Mononuclear cell (primary cell): ENCODE results near the gene PACSIN2. TPM values are rescaled to one million over a fixed set of nuclear protein-coding genes. Genes with fewer than 3 reads are reported as not detected.
"Not testable (repeated sequence)": the region's sequence is repeated elsewhere in the genome, so short reads cannot be mapped to it uniquely, and the experiment has no call there.

ENCODE experiments used
- H3K27me3 ChIP-seq: 2 replicates; pipeline ENCODE4 v1.6.0; 2011; ENCODE audit warnings: low read length, control low read depth; ENCODE audit not compliant: insufficient read depth
- H3K4me1 ChIP-seq: 2 replicates; pipeline ENCODE4 v1.5.1; 2011; ENCODE audit warnings: mild to moderate bottlenecking, low read length, control low read depth; ENCODE audit not compliant: insufficient read depth
- H3K4me3 ChIP-seq: 2 replicates; pipeline ENCODE4 v1.5.1; 2011; ENCODE audit warnings: mild to moderate bottlenecking, low read length, moderate library complexity
- H3K9me3 ChIP-seq: 2 replicates; pipeline ENCODE4 v1.5.1; 2011; ENCODE audit warnings: low read depth, mild to moderate bottlenecking, control low read depth, low read length
- total RNA-seq: library from RNA; depleted of rRNA; stranded (reverse); fragments of >200 nt; gene quantifications from one replicate; pipeline ENCODE4 v1.2.3, GENCODE V29; 2012

PACSIN2 gene
- total RNA-seq, 1 donor, result 45.4 TPM

DNA sequence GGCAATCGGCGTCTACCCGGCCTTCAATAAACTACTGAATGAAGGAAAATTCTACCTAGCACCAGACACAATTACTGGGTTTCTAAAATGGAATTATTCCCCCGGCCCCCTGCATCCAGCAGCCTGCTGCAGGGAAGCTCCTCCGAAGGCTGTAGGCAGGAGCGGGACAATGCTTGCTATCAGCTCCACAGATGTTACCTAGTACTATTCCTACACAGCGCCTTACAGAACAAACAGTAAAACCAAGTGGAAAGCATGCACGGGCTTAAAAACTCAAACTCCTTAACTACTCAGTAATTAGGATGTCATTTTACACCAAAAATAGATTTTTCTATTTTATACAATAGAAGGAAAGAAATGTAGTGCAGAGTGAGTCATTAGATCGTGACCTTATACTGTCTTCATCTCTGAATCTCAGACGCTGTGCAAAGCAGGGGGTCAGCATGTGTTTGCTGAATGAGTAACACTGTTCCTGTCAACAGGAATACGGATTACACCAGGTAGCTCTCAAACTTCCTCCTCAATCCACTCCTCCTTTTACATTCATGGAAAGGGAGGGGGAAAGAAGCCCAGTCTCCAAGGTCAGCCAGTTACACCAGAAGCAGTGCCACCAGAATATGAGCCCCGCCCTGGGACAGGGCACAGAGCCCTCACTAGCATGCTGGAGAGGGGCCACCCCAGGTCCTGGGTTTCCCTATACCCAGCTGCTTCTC is 74.9 kb downstream of the PACSIN2 start:
- Histone ChIP-seq H3K4me3 (no peak overlapping the region), H3K4me1 (peaks cover 52% of the 10 kb centered on the region), H3K27me3 (no peaks in the 10 kb centered on the region), H3K9me3 (no peaks in the 10 kb centered on the region)

DNA sequence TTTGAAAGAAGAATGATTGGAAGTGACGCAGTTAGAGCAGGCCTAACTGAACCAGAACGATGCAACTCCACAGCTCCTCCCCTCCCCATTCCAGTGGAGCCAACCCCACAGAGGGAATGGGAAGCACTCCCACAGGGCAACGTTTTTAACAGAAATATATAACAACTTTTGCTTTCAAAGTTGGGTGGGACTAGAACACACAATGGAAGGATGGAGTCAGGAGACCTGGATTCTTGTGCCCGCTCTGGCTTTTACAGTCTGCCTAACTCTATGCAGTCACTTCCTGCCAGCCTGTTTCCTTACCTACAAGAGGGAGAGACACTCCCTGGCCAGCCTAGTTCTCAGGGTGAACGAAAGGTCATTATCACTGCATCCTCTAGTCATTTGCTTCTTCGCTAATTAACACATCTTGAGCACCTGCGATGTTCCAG is 75.5 kb downstream of the PACSIN2 start:
- no peak overlapping the region for H3K4me3 ChIP-seq
- no peaks in the 10 kb centered on the region for H3K27me3 ChIP-seq
- H3K9me3 ChIP-seq, result no peaks in the 10 kb centered on the region
- peaks cover 58% of the 10 kb centered on the region for H3K4me1 ChIP-seq

DNA sequence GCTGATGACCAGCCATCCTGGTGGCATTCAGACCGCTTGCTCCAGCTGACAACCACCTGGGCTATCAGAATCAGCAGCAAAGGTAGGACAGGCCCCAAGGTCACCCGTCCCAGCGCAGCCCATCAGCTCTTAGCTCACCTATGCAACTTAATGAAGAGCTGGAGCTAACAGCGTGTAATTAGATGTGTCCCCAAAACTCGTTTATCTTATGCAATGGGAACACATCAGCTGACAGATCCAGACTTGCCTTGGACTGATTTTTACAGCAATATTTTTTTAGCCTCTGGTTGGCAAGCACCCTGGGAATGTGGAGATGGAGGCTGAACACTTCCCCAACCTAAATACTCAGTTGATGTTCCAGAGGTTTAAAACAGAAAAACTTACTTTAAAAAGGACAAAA is 76.0 kb downstream of the PACSIN2 start:
- Histone ChIP-seq H3K4me3 (no peak overlapping the region), H3K4me1 (peaks cover 63% of the 10 kb centered on the region), H3K27me3 (no peaks in the 10 kb centered on the region), H3K9me3 (no peaks in the 10 kb centered on the region)

DNA sequence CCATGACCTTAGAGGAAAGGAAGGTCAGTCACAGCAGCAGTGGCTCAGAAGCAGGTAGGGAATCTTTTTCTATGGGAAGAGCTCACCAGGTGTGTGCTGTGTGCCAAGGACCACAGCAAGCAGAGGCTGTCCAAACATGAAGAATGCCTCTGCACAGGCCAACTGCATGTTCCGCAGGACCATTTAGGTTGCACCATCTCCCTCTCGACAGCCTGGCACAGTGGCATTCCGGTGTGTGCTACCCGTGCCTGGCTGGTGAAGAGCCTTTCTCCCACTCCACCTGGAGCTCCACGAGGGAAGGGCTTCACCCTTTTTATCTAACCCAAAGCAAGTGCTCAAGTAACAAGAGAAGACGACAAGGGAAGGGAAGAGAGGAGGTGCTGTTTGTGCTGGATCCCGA is 76.5 kb downstream of the PACSIN2 start:
- H3K27me3 ChIP-seq, result no peaks in the 10 kb centered on the region
- H3K4me3 ChIP-seq, result no peak overlapping the region
- H3K9me3 ChIP-seq, result no peaks in the 10 kb centered on the region
- peaks cover 68% of the 10 kb centered on the region for H3K4me1 ChIP-seq

DNA sequence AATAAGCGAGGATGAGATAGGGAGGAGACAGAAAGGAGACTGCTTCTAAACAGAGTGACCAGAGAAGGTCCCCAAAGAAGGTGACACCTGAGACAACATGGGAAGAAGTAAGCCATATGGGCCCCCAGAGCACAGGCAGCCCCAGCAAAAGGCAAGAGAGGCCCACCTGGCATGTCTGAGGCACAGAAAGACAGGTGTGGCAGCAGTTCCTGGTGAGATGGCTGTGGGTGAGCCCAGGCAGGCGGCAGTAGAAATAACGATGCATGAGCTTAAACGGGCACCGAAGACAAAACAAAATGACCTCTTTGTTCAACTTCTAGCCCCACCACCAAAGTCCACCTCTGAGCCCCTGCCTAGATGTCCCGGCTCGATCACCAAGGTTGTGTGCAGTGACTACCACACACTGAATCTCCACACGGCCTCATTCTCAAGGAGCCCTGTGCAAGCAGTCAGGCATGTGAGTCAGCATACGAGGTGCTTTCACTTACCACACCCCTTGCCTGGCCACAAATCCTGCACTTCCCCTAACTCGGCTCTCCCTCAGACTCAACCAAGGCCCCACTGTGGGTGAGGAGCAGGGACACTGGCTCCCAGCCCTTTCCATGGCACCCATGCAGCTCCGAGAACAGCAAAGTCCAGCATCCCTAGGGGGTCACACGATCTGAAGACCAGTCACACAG is 77.6 kb downstream of the PACSIN2 start:
- Histone ChIP-seq H3K9me3 (no peaks in the 10 kb centered on the region), H3K4me3 (no peak overlapping the region), H3K27me3 (no peaks in the 10 kb centered on the region), H3K4me1 (peaks cover 80% of the 10 kb centered on the region)

DNA sequence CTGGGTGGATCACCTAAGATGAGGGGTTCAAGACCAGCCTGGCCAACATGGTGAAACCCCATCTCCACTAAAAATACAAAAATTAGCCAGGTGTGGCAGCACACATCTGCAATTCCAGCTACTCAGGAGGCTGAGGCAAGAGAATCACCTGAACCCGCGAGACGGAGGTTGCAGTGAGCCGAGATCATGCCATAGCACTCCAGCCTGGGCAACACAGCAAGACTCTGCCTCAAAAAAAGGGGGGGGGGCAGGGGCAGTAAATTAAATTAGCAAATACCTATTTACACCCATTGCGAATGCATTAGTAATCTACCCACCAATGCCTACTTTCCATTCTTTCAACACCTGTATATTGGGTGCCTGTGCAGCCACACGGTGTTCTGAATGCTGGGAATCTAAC is 78.3 kb downstream of the PACSIN2 start:
- not testable (repeated sequence) for H3K27me3 ChIP-seq, H3K9me3 ChIP-seq, H3K4me3 ChIP-seq
- H3K4me1 ChIP-seq, result peaks cover 86% of the 10 kb centered on the region

DNA sequence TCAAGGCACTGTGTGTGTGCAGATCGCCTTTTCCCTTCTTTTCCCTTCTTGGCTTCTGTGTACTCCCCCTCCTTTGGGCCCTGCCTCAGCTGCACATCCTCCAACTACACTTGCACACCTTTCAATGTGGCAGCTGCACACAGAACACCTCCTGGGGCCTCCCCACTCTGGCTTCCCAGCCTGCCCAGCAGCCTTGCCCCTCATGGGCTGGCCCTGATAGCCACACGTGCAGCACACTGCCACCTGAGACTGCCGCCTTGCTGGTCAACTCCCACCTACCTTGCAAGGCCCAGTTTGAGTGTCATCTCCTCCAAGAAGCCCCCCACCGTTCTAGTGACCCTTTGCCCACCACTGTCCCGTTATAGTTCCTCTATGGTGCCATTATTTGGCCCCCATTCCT is 80.6 kb downstream of the PACSIN2 start:
- H3K4me3 ChIP-seq, result no peak overlapping the region
- H3K9me3 ChIP-seq, result no peaks in the 10 kb centered on the region
- no peaks in the 10 kb centered on the region for H3K27me3 ChIP-seq
- peaks cover 96% of the 10 kb centered on the region for H3K4me1 ChIP-seq

DNA sequence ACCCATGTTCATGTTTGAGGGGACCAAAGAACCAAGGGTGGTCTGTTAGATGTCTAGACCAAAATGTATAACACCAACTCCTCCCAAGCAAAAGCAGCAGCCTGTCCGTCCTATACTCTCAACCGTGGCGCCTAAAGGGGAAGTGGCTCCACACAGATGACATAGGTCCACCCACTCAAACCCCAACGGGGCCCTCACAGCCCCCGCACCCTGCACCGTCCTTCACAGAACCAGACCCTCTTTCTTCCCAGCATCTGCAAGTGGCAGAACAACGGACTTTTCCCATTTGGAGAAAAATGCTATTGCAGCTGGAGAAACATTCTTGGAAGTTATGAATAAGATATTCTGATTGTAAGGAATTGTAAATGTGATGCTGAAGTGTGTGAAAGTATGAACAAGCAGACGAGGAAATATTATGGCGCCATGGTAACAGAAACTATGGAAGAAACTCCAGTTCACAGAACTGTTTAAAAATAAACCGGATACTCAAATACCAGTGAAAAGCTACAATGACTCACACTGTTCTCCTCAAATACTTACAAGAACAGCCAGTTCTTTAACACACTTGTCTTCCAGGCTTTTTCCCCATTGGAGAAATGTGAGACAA is 81.4 kb downstream of the PACSIN2 start:
- Histone ChIP-seq H3K27me3 (no peaks in the 10 kb centered on the region), H3K4me3 (no peak overlapping the region), H3K4me1 (peaks cover 98% of the 10 kb centered on the region), H3K9me3 (no peaks in the 10 kb centered on the region)

DNA sequence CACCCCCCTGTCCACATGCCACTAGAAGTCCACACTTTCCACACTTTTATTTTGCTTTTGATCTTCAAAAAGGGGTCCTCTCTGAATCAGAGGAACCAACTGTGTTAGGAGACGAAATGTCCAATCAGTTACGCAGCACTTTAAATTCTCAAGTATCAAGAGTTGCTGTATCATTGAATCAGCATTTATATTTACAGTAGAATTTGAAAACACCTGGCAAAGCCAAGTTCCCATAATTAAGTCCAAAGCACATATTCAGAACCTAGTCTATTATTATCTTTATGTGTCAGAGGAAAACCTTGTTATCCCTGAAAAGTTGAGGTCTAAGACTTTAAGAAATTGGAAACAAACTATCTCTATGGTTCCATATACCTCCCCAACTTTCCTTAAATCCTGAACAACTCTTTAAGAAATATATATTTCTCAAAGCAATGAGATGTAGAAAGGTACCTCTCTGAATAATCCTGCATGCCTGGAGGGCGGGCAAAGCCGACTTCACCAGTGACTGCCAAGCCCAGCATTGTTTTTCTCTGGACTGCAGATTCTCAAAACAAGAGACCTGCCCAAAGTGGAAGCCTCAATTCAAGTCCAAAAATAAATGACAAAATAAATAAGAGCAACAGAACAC is 82.0 kb downstream of the PACSIN2 start:
- Histone ChIP-seq H3K4me1 (peaks cover 95% of the 10 kb centered on the region), H3K9me3 (no peaks in the 10 kb centered on the region), H3K27me3 (no peaks in the 10 kb centered on the region), H3K4me3 (no peak overlapping the region)

DNA sequence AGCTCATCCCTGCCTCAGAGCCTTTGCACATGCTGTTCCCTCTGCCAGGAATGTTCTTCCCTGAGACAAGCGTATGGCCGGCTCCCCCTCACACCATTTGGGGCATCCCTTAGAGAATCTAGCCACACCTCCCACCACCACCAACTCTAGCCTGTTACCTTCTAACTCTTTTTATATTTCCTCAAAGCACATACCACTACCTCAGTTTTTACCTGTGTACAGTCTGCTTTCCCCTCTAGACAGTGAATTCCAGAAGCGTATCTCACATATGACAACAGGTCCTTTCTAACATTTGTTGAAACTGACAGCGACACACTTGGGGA is 82.8 kb downstream of the PACSIN2 start:
- peaks cover 87% of the 10 kb centered on the region for H3K4me1 ChIP-seq

DNA sequence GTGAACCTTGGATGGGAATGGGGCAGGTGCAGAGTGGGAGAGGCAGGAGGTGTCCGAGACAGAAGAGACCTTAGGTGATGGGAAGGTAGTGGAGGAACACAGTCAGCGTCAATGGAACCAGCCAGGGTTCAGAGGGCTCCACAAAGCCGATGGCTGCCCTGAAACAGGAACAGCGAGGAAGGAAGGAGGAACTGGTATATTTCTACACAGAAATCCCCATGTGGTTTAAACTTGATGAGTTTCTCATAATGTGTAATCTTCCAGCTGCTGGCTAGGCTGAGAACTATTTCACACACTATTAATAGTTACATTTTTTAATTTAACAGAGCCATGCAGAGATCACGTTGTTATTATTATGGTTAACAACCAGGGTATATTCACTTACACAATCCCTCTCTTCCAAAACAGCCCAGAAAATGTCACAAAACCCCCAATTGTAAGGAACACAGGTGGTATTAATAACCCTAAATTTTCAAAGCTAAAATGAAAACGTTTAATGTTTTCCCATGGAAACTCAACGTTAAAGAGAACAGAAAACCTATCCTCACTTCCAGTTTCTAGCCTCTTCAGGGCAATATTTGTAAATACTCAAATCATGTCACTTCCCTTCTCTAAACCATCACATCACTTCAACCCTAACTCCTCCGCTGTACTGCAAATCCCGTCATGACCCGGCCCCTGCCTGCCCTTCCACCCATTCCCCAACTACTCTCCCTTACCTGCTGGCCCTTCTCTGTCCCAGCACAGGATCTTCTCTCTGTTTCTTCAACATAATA is 83.3 kb downstream of the PACSIN2 start:
- Histone ChIP-seq H3K9me3 (no peaks in the 10 kb centered on the region), H3K4me3 (no peak overlapping the region), H3K27me3 (no peaks in the 10 kb centered on the region), H3K4me1 (peaks cover 82% of the 10 kb centered on the region)

More for the DNA sequence above, 82.8 kb downstream of the PACSIN2 start:
- Histone ChIP-seq H3K4me3 (no peak overlapping the region), H3K27me3 (no peaks in the 10 kb centered on the region), H3K9me3 (no peaks in the 10 kb centered on the region)

DNA sequence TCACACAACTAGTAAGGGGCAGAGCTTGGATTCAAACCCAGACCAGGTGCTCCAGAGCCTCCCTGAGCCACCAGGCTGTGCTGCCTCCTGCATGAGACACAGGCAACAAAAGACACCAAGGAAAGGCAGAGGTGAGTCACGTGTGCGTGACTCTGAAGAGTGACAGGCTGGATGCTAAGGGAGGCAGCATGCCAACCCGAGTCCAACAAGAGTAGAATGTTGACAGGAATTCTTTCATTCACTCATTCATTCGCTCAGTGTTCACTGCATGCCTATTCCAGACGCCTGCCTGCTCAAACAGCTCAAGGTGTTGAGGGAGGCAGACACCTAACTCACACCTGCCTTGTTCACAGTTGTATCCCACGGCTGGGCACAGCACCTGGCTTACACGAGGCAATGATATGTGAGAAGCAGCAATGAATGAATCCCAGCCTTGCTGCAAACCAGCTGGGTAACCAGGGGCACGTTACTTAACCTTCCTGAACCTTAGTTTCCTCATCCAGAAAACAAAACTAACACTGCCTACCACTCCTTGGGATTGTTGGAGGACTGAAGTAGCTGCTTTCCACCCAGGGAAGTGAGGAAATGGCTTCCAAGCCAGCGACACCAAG is 84.0 kb downstream of the PACSIN2 start:
- no peaks in the 10 kb centered on the region for H3K9me3 ChIP-seq
- H3K4me1 ChIP-seq, result peaks cover 82% of the 10 kb centered on the region
- no peak overlapping the region for H3K4me3 ChIP-seq
- H3K27me3 ChIP-seq, result no peaks in the 10 kb centered on the region

DNA sequence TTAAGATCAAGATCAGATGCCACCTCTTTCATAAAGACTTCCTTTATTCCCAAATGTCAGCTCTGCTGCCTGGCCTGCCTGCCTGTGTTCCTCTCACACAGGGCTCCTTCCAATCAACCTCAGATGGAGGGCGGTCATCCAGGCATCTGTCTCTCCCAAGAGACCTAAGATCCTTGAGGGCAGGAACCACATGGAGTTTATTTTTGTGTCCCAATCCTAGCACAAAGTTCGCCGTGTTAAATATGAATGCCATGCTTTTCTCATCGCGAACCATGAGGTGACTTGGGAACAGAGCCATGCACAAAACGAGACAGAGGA is 85.2 kb downstream of the PACSIN2 start:
- H3K4me1 ChIP-seq, result peaks cover 75% of the 10 kb centered on the region

DNA sequence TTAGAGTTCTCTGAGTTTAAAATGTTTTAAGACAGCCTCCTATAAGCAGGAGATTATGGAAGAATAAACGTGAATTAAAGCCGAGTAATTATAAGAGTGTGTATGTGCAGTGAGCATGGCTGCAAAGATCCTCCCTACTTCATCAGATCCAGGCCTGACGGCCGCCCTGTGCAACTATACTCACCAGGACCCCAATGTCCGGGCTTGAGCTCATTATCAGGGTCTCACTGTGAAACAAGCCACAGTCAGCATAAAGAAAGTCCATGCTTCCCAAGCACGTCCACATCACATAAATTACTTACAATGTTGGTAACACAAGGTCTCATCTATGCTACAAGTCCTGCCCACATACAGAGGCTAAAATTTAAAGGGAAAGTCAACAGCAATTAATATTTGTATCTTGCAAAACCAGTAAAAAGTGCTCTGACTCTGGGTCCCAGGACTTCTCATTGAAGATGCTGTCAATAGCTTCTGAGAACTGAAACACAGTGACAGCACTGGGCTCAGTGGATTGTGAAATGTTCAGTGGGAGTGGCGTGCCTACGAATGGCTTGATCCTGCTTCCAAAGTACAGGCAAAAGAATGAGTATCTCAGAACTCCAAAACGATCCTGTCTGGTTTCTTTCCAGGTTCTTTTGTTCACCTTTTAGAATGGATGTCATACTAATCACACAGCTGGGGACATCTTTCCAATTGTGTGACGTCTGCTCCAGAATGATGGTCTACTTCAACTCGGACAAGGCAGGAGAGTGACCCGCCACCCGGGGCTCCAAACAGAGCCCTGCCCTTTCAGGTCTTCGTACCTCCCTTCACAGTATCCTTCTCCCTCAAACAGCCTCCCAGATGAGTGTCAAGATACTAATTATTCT is 85.7 kb downstream of the PACSIN2 start:
- Histone ChIP-seq H3K4me1 (peaks cover 73% of the 10 kb centered on the region), H3K9me3 (no peaks in the 10 kb centered on the region), H3K4me3 (no peak overlapping the region)

More for the DNA sequence above, 85.2 kb downstream of the PACSIN2 start:
- Histone ChIP-seq H3K27me3 (no peaks in the 10 kb centered on the region), H3K9me3 (no peaks in the 10 kb centered on the region), H3K4me3 (no peak overlapping the region)

More for the DNA sequence above, 85.7 kb downstream of the PACSIN2 start:
- H3K27me3 ChIP-seq, result no peaks in the 10 kb centered on the region
